ENCODE data around the gene POLR3GL.
A peak's percentile ranks its signal among the peaks of the same experiment; 100 is the strongest.
"Not testable (repeated sequence)": the region's sequence is repeated elsewhere in the genome, so short reads cannot be mapped to it uniquely, and the experiment has no call there.

Gene POLR3GL

DNA sequence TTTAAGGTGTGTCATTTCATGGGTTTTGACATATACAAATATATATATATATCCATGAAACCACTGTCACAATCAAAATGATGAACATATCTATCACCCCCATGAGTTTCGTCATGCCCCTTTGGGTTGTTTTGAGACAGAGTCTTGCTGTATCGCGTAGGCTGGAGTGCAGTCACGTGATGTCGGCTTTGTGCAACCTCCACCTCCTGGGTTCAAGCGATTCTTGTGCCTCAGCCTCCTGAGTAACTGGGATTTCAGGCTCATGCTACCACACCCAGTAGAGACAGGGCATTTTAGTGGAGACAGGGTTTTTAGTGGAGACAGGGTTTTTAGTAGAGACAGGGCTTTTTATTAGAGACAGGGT lies 49.1 kb downstream of the POLR3GL start:
- ATAC-seq (replicated peaks): no peak
- Mint-ChIP-seq H3K36me3 (ENCODE audit: insufficient read depth) (no peaks in the 10 kb centered on the region), H3K27ac (no peak overlapping the region), H3K27me3 (peaks cover 8 to 18% of the 10 kb centered on the region in 2 donors), H3K4me3 (no peak overlapping the region), H3K4me1 (ENCODE audit: low read depth in 2 of 2) (peaks cover 4 to 5% of the 10 kb centered on the region in 2 donors), H3K9me3 (no peaks in the 10 kb centered on the region)
- DNase-seq: no peak

DNA sequence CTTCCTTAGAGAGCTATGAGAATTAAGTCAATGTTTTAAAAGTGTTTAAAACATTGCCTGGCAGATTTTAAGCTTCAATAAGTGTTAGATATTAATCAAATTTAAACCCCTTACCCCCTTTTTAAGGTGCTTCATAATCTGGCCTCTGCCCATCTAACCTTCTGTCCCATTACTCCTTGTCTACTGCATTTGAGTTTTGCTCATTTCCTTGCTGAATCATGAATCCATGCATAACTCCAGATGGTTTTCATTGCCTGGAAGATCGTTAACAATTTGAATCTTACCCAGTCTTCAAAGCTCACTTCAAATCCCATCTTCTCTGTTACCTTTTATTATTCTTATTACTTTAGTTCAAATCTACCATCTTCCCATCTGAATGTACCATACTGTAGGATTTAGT lies 52.4 kb downstream of the POLR3GL start:
- DNase-seq (no peak), ATAC-seq (replicated peaks) (no peak)
- Mint-ChIP-seq H3K36me3 (ENCODE audit: insufficient read depth) (no peaks in the 10 kb centered on the region), H3K4me3 (no peak overlapping the region), H3K27ac (no peak overlapping the region), H3K9me3 (no peaks in the 10 kb centered on the region), H3K4me1 (ENCODE audit: low read depth in 2 of 2) (peaks cover 12 to 13% of the 10 kb centered on the region in 2 donors), H3K27me3 (peaks cover 42 to 48% of the 10 kb centered on the region in 2 donors)

DNA sequence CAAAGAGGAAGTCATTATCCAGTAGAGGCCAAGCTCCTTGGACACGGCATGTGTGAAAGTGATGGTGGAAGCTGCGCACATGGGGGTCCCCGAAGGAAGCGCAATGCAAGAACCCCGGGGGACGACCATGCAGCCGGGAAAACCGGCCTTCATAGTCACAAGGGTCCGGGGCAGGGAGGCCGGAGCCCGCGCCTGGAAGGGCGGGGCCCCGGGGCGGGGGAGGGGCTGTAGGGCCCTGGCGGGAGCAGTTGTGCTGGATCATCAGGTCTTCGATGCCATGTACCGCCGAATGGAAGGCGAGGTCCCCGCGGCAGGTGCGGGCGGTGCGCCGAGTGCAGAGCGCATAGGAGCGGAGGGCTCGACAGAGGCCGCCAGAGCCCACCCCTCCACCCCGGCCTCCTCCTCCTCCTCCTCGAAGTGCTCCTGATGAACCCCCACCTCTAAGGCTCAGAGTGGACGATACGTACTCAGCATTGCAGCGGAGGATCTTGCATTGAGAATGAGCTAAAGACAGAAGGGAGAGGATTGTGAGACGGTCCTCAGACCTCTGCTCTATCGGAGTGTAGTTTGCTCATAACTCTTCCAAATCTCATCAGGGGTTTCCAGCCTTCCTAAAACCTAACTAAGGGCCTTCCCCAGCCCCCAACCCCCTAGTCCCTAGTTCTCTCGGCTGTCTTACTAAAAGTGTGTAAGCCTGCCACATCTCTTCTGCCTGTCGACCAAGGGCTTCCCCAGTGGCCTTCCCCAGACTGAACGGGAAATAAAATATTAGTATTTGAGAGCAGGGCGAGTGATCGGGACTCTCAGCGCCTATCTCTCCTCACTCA lies 55.0 kb downstream of the POLR3GL start:
- ATAC-seq (replicated peaks) (peak; percentile 27), DNase-seq (no peak)
- H3K4me1 Mint-ChIP-seq (ENCODE audit: low read depth in 2 of 2): peaks cover 7% of the 10 kb centered on the region in 2 donors
- H3K27me3 Mint-ChIP-seq: peaks cover 47 to 60% of the 10 kb centered on the region in 2 donors
- H3K27ac Mint-ChIP-seq: no peak overlapping the region
- no peaks in the 10 kb centered on the region for H3K36me3 Mint-ChIP-seq (ENCODE audit: insufficient read depth)
- no peaks in the 10 kb centered on the region for H3K9me3 Mint-ChIP-seq
- H3K4me3 Mint-ChIP-seq: peak overlapping the region in 1 of 2 donors; percentile 33

DNA sequence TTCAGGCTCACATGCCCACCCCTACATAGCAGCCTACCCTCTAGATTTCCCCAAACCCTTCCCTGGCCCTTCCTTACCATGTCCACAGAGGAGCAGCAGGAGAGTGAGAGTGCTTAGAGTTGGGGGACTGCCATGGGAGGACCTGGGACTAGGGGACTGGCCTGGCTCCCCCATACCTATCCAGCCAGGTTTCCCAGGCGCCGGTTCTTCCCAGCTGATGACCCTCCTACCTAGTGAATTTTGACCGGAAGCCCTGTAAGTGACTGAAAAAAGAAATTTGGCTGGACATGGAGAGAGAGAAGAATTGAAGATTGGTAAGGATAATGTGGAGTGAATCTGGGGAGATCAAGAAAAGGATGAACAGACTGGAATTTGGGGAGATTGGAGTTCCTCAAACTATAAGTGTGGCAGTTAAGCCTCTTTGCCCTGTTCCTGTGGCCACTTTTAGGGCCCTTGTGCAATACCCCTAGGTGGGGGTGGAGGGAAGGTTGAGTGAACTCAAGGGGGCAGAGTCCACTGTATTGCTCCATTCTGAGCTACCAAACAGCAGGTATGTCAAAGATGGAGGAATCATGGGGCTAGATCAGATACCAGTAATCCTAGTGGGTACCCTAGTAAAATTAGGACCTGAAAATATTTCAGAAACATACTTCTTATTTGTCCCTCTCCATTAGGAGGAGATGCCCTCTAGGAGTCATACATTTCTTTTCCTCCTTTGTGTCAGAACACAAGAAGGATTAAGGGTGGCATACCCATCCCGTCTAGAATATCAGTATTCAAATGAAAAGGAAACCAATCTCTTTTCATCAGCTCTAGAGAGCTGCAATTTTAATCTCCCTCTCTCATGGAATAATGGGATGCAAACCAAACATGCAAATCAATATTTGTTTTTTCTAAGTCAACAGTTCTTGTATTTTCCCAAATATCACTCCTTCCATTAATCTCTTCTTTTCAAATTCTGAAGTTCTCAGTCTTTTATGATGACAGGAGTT lies 55.9 kb downstream of the POLR3GL start:
- H3K27ac Mint-ChIP-seq: no peak overlapping the region
- H3K36me3 Mint-ChIP-seq (ENCODE audit: insufficient read depth): no peaks in the 10 kb centered on the region
- DNase-seq: no peak
- H3K27me3 Mint-ChIP-seq: peaks cover 56 to 60% of the 10 kb centered on the region in 2 donors
- H3K4me1 Mint-ChIP-seq (ENCODE audit: low read depth in 2 of 2): peaks cover 7% of the 10 kb centered on the region in 2 donors
- ATAC-seq (replicated peaks): no peak
- H3K9me3 Mint-ChIP-seq: no peaks in the 10 kb centered on the region
- H3K4me3 Mint-ChIP-seq: peak overlapping the region in 1 of 2 donors; percentile 33

DNA sequence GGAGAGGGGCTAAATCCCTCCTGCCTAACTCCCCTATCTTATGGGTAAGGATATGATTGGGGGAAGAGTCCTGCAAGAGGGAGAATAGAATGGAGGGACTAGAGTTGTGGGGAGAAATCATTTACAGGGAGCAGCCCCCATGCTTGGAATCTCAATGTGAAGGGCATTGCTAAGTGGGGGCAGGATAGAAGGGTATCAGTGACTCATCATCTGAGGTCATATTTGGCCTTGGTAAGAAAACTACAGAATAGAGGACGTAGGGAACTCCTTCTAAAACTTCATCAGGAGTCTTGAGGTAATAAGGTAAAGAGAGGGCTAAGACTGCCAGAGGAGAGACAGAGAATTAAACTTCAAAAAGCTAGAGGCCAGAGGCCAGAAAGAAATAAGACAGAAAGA lies 56.6 kb downstream of the POLR3GL start:
- Mint-ChIP-seq H3K27ac (no peak overlapping the region), H3K4me3 (no peak overlapping the region), H3K9me3 (no peaks in the 10 kb centered on the region), H3K27me3 (peaks cover 59 to 60% of the 10 kb centered on the region in 2 donors), H3K36me3 (ENCODE audit: insufficient read depth) (no peaks in the 10 kb centered on the region), H3K4me1 (ENCODE audit: low read depth in 2 of 2) (peaks cover 7% of the 10 kb centered on the region in 2 donors)
- ATAC-seq (replicated peaks) (no peak), DNase-seq (no peak)

DNA sequence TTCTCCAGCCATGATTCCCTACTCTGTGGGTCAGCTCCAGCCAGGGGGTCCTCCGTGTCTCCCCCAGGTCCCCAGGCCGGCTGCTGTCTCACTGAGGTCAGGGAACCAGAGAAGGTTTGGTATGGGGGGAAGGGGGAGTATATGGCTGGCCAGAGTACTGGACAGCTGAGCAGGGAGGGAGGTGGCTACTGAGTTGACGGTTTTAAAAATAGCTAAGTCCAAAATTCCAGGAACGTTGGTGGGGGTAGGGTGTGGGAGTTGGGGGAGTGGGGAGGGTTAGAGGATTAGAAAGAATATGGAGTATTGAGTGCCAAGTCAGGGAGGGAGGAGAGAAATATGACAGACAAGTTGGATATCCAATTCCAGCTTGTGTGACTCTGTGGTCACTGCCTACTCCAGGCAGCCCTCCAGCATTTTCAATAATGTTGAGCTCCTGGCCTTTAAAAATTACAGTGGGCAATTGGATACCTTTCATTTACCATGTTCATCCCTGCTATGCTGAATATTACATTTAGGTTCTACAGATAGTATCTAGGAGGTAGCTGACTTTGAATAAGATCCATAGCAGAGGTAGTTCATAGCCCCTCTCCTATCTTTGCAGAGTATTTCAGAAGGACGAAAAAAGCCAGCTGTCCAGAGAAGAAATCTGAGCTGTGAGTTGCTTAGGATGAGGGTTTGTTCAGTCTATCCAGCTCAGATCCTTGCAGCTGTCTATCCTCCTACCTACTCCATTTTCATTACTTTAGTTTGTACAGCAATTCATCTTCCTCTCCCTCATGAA lies 57.3 kb downstream of the POLR3GL start, which contains the start of gene HJV:
TSS of gene HJV (minus strand) at position 114 of the 781 bp plus-strand sequence. CDS start 1,504 bp downstream, outside the sequence.
- H3K4me3 Mint-ChIP-seq: no peak within 1 kb of the TSS

DNA sequence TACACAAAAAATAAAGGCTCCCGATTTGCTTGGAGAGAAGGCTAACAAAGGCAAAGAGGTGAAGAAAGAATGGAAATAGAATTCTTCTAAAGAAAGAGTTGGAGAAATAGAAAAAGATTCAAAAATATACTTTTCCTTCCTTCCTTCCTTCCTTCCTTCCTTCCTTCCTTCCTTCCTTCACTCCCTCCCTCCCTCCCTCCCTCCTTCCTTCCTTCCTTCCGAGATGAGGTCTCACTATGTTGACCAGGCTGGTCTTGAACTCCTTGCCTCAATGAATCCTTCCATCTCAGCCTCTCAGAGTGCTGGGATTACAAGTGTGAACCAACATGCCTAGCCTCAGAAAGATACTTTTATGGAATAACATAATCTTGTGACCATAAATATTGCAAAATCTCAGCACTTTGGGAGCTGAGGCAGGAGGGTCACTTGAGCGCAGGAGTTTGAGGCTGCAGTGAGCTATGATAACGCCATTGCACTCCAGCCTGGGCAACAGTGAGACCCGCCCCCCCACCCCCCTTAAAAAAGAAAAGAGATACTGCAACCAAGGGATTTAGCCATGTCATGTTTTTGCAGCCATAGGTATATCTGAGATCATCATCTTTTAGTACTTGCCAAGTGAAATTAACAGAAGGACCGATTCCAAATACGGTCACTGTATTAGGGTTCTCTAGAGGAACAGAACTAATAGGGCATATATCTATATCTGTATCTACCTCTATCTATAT lies 58.1 kb downstream of the POLR3GL start:
- Mint-ChIP-seq H3K27me3 (peaks cover 52 to 59% of the 10 kb centered on the region in 2 donors), H3K9me3 (no peaks in the 10 kb centered on the region), H3K27ac (no peak overlapping the region), H3K36me3 (ENCODE audit: insufficient read depth) (peaks cover 3% of the 10 kb centered on the region), H3K4me3 (no peak overlapping the region), H3K4me1 (ENCODE audit: low read depth in 2 of 2) (peaks cover 7% of the 10 kb centered on the region in 2 donors)
- no peak for DNase-seq
- no peak for ATAC-seq (replicated peaks)

More for the DNA sequence above, 57.3 kb downstream of the POLR3GL start, which contains the start of gene HJV:
- DNase-seq (no peak), ATAC-seq (replicated peaks) (no peak)
- H3K27ac Mint-ChIP-seq: no peak within 1 kb of the TSS
- peaks cover 58 to 59% of the 10 kb centered on the region in 2 donors for H3K27me3 Mint-ChIP-seq
- no peaks in the 10 kb centered on the region for H3K9me3 Mint-ChIP-seq
- H3K36me3 Mint-ChIP-seq (ENCODE audit: insufficient read depth): peaks cover 1% of the 10 kb centered on the region
- peaks cover 7% of the 10 kb centered on the region in 2 donors for H3K4me1 Mint-ChIP-seq (ENCODE audit: low read depth in 2 of 2)

DNA sequence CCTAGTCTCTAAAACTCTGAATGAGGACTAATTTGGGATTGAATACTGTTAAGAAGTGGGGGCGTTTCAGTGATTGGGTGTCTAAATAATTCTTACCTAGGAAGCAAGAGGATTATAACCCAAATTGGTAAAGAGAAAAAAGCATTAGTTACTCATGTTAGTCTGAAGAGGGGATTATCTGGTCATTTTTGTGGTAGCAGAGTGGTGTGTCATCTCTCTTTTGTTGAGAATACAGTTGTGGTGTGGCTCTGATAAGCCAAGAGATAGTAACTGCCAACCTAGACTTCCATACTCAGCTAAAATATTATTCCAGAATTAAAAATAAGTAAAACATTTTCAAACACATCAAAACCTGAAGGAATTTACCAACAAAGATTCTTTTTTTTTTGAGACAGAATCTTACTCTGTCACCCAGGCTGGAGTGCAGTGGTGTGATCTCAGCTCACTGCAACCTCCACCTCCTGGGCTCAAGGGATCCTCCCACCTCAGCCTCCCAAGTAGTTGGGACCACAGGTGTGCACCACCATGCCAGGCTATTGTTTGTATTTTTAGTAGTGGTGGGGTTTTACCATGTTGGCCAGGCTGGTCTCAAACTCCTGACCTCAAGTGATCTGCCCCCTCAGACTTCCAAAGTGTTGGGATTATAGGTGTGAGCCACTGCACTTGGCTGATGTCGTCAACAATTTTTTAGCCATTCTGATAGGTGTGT lies 61.5 kb downstream of the POLR3GL start:
- peaks cover 22 to 33% of the 10 kb centered on the region in 2 donors for H3K27me3 Mint-ChIP-seq
- not testable (repeated sequence) for H3K27ac Mint-ChIP-seq; H3K9me3 Mint-ChIP-seq; H3K4me3 Mint-ChIP-seq; H3K4me1 Mint-ChIP-seq (ENCODE audit: low read depth in 2 of 2); DNase-seq; ATAC-seq (replicated peaks); H3K36me3 Mint-ChIP-seq (ENCODE audit: insufficient read depth)

DNA sequence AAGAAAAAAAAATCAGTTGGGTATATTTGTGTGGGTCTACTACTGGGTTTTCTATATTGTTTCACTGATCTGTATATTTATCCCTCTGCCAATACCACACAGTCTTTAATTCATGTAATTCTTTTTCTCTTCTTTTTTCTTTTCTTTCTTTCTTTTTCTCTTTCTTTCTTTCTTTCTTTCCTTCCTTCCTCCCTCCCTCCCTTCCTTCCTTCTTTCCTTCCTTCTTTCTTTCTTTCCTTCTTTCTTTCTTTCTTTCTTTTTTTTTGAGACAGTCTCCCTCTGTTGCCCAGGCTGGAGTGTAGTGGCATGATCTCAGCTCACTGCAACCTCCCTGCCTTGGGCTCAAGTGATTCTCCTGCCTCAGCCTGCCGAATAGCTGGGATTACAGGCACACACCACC lies 62.2 kb downstream of the POLR3GL start:
- H3K36me3 Mint-ChIP-seq (ENCODE audit: insufficient read depth); H3K9me3 Mint-ChIP-seq; H3K4me3 Mint-ChIP-seq; H3K27ac Mint-ChIP-seq; H3K4me1 Mint-ChIP-seq (ENCODE audit: low read depth in 2 of 2); ATAC-seq (replicated peaks); DNase-seq: not testable (repeated sequence)
- H3K27me3 Mint-ChIP-seq: peaks cover 14 to 26% of the 10 kb centered on the region in 2 donors

All from effector memory CD8-positive, alpha-beta T cell (primary cell).